Esophagus muscularis mucosa (tissue), 4 donors: Measurements from ENCODE around the gene SOX10. TPM values are rescaled to one million over a fixed set of nuclear protein-coding genes. Genes with fewer than 3 reads are reported as not detected.
A peak's percentile ranks its signal among the peaks of the same experiment; 100 is the strongest.

Experiments
- DNase-seq: peaks from one replicate; pipeline ENCODE4 v3.0.0-alpha.2; 2017; ENCODE audit errors: extremely low spot score
- H3K27ac ChIP-seq, 4 donors: fragments of 200-600 bp; sonication (generic); replicated peaks in 1 of 4; 1 replicate in 3 of 4; 2 replicates in 1 of 4; pipeline ENCODE4 v1.5.1; 2016 to 2019; ENCODE audit warnings: mild to moderate bottlenecking in 1 of 4
- H3K27me3 ChIP-seq, 4 donors: fragments of 200-600 bp; sonication (generic); one replicate each; pipeline versions ENCODE4 v1.5.1 to v1.6.0; 2016 to 2019
- H3K36me3 ChIP-seq, 4 donors: fragments of 200-600 bp; sonication (generic); one replicate each; pipeline ENCODE4 v1.5.1; 2016 to 2019
- H3K4me1 ChIP-seq, 4 donors: fragments of 200-600 bp; sonication (generic); one replicate each; pipeline ENCODE4 v1.5.1; 2016 to 2019
- H3K4me3 ChIP-seq, 4 donors: fragments of 200-600 bp; sonication (generic); 1 replicate in 2 of 4; 2 replicates in 2 of 4; pipeline ENCODE4 v1.5.1; 2016 to 2019; ENCODE audit warnings: mild to moderate bottlenecking in 4 of 4, moderate library complexity in 1 of 4
- H3K9me3 ChIP-seq, 4 donors: fragments of 200-600 bp; sonication (generic); 1 replicate in 3 of 4; 2 replicates in 1 of 4; pipeline ENCODE4 v1.5.1; 2016 to 2019
- CTCF ChIP-seq, 3 experiments: fragments of 200-600 bp in 2 of 3; fragments of 450-650 bp in 1 of 3; sonication (generic) in 2 of 3; IDR thresholded peaks; one replicate each; pipeline ENCODE4 v1.5.1; 2017 to 2019; ENCODE audit warnings: antibody characterized with exemption in 3 of 3, mild to moderate bottlenecking in 2 of 3, moderate library complexity in 1 of 3
- EP300 ChIP-seq: sonication (generic); formaldehyde crosslinking; IDR thresholded peaks from one replicate; pipeline ENCODE4 v1.6.1; 2017; ENCODE audit warnings: antibody characterized with exemption
- POLR2A ChIP-seq: fragments of 450-650 bp; IDR thresholded peaks from one replicate; pipeline ENCODE4 v1.6.1; 2017; ENCODE audit warnings: antibody characterized with exemption, moderate library complexity, mild to moderate bottlenecking, low read depth
- POLR2AphosphoS5 ChIP-seq, 2 donors: sonication (generic); formaldehyde crosslinking; IDR thresholded peaks; one replicate each; pipeline ENCODE4 v1.6.1; 2017; ENCODE audit warnings: antibody characterized with exemption in 2 of 2
- WGBS: methylation state at CpG from one replicate; pipeline ENCODE4 v1.1.5; 2018; 5-methylcytosine and 5-hydroxymethylcytosine counted together
- intact Hi-C: fragments of 100-400 bp; cut with DNase I; formaldehyde crosslinking; loops from one replicate; pipeline ENCODE4 v1.15.1; 2023
- total RNA-seq, 4 donors: library from RNA; depleted of rRNA; stranded (reverse); fragments of >200 nt; gene quantifications; one replicate each; pipeline versions ENCODE4 v1.1.0 to v1.2.1, GENCODE V29; 2016

Gene SOX10
- total RNA-seq, 4 donors from 2014 or later = 10.3 to 29.5 (median 17.7) TPM

- peaks cover 0 to 10% (median 1%) of the 10 kb centered on the region in 4 donors for H3K4me1 ChIP-seq
- H3K27me3 ChIP-seq = no peaks in the 10 kb centered on the region
- H3K27ac ChIP-seq = no peak overlapping the region
- TF ChIP-seq POLR2A = no peak
- no peak for TF ChIP-seq CTCF (IDR thresholded peaks at IDR 0.05)
- no peak for TF ChIP-seq EP300
- no peak for TF ChIP-seq POLR2AphosphoS5 (IDR thresholded peaks at IDR 0.05)
- DNase-seq = no peak
- no peaks in the 10 kb centered on the region for H3K9me3 ChIP-seq
- 91% methylated on average over 5 of the region's 7 CpGs for WGBS
- no peak overlapping the region for H3K4me3 ChIP-seq
- peaks cover 27 to 69% (median 34%) of the 10 kb centered on the region in 4 donors for H3K36me3 ChIP-seq
- intact Hi-C loops = no loop called here
Observed at GRCh38 chr22:37971475-37972434, 12.6 kb downstream of the SOX10 start.

GRCh38 chr22:37970864-37971263 lies 13.5 kb downstream of the SOX10 start:
- intact Hi-C loops = no loop called here
- H3K27ac ChIP-seq = no peak overlapping the region
- H3K4me1 ChIP-seq = peaks cover 6 to 17% (median 9%) of the 10 kb centered on the region in 4 donors
- TF ChIP-seq POLR2A = no peak
- no peak for TF ChIP-seq CTCF (IDR thresholded peaks at IDR 0.05)
- no peak for TF ChIP-seq POLR2AphosphoS5 (IDR thresholded peaks at IDR 0.05)
- no peak for TF ChIP-seq EP300
- DNase-seq = no peak
- no peaks in the 10 kb centered on the region for H3K9me3 ChIP-seq
- WGBS = 89% methylated on average over 4 of the region's 4 CpGs
- H3K4me3 ChIP-seq = no peak overlapping the region
- no peaks in the 10 kb centered on the region for H3K27me3 ChIP-seq
- peaks cover 31 to 69% (median 33%) of the 10 kb centered on the region in 4 donors for H3K36me3 ChIP-seq

- 83% methylated on average over 5 of the region's 5 CpGs for WGBS
- no peak for DNase-seq
- intact Hi-C loops = loop anchor here (5.0 kb wide), 1 partner anchor 151 kb away; no protein-coding TSS in a partner anchor
- H3K36me3 ChIP-seq = peaks cover 35 to 61% (median 37%) of the 10 kb centered on the region in 4 donors
- TF ChIP-seq POLR2AphosphoS5 (IDR thresholded peaks at IDR 0.05) (no peak), POLR2A (no peak), CTCF (IDR thresholded peaks at IDR 0.05) (no peak), EP300 (no peak)
- H3K27me3 ChIP-seq = no peaks in the 10 kb centered on the region
- peak overlapping the region in 3 of 4 donors; percentile 1 to 34 (median 11) for H3K27ac ChIP-seq
- no peak overlapping the region for H3K4me3 ChIP-seq
- H3K9me3 ChIP-seq = no peaks in the 10 kb centered on the region
- H3K4me1 ChIP-seq = peaks cover 15 to 27% (median 21%) of the 10 kb centered on the region in 4 donors
Observed at GRCh38 chr22:37968452-37969251, 15.7 kb downstream of the SOX10 start.

- peak overlapping the region in 3 of 4 donors; percentile 1 to 34 (median 11) for H3K27ac ChIP-seq
- no peak for DNase-seq
- H3K36me3 ChIP-seq = peaks cover 39 to 61% (median 43%) of the 10 kb centered on the region in 4 donors
- TF ChIP-seq EP300 = no peak
- no peak for TF ChIP-seq POLR2AphosphoS5 (IDR thresholded peaks at IDR 0.05)
- TF ChIP-seq POLR2A = no peak
- no peak for TF ChIP-seq CTCF (IDR thresholded peaks at IDR 0.05)
- WGBS = 85% methylated on average over 14 of the region's 14 CpGs
- intact Hi-C loops = loop anchor here (5.0 kb wide), 1 partner anchor 151 kb away; no protein-coding TSS in a partner anchor
- no peaks in the 10 kb centered on the region for H3K27me3 ChIP-seq
- no peaks in the 10 kb centered on the region for H3K9me3 ChIP-seq
- no peak overlapping the region for H3K4me3 ChIP-seq
- H3K4me1 ChIP-seq = peaks cover 15 to 27% (median 21%) of the 10 kb centered on the region in 4 donors
Observed at GRCh38 chr22:37967637-37968451, 16.5 kb downstream of the SOX10 start.
